Mammary microvascular endothelial cell (primary cell): Measurements from ENCODE around the gene OR10K2. TPM values are rescaled to one million over a fixed set of nuclear protein-coding genes. Genes with fewer than 3 reads are reported as not detected.

ENCODE experiments used
- total RNA-seq: library from RNA; depleted of rRNA; stranded (reverse); fragments of >200 nt; gene quantifications from 2 replicates; pipeline ENCODE4 v1.2.3, GENCODE V29; 2015

Gene OR10K2, protein sequence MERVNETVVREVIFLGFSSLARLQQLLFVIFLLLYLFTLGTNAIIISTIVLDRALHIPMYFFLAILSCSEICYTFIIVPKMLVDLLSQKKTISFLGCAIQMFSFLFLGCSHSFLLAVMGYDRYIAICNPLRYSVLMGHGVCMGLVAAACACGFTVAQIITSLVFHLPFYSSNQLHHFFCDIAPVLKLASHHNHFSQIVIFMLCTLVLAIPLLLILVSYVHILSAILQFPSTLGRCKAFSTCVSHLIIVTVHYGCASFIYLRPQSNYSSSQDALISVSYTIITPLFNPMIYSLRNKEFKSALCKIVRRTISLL
- not detected in 2 replicates for total RNA-seq

DNA sequence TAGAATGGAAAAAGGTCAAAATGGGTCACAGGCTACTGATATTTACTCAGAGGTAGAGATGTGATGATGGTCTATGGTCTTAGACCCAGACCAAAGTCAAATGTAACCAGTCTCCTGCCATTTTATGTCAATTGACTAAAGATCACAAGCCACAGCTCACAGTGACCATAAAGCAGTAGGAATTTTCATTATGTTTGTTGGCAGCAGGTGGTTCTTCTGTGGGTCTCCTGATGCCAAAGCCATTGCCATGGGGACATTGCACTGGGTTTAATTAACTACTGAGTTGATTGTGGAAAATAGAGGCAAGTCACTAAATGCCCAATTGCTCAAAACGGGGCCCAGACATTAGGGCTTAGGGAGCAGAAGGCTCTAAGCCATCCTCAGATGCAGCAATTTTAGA is at the start of gene OR10K2:
Gene OR10K2 (minus strand): TSS at position 101 of the 400 bp plus-strand sequence. CDS start 5,371 bp downstream, outside the sequence.

DNA sequence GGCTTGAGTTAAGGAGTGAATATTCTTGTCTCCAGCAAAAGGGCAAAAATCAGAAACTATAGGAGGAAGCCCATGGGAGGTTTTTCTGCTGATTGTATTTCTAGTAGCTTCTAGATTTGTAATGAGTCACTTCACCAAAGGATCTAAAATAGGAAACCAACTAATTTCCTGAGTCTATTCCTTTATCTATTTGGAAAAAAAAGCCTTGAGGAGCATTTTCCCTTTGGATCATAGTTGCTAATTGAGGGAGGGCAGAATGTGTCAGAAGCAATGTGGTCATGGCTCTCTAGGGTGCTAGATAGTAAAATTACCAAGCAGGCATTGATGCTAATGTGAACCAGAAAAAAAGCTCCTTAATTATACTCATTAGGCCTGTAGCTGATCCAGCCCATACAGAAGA is 45.9 kb upstream of the OR10K2 start, which contains the start of gene OR10R2:
Gene OR10R2 (plus strand): TSS at position 301 of the 400 bp plus-strand sequence. CDS start 106 bp downstream, outside the sequence.

DNA sequence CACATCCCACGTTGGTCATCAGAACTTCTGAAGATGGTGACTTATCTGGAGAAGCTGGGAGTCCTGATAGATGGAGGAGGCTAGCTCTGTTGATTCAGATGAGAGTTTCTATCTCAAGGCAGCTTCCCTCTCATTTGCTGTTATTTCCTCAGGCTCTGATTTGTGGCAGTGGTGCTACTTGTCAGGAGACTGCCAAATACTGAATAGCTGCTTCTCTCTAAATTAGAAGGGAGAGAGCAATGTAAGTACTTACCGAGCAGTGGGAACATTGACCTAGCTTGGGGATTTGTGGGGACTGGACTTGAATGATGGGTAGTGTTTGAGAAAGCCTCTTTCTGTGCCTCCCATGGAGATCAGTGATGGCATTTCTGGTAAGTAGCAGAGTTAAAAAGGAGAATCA is 35.5 kb upstream of the OR10K2 start, which contains the start of gene OR10K1:
Gene OR10K1 (plus strand): TSS at position 301 of the 400 bp plus-strand sequence. CDS start 3,728 bp downstream, outside the sequence.

DNA sequence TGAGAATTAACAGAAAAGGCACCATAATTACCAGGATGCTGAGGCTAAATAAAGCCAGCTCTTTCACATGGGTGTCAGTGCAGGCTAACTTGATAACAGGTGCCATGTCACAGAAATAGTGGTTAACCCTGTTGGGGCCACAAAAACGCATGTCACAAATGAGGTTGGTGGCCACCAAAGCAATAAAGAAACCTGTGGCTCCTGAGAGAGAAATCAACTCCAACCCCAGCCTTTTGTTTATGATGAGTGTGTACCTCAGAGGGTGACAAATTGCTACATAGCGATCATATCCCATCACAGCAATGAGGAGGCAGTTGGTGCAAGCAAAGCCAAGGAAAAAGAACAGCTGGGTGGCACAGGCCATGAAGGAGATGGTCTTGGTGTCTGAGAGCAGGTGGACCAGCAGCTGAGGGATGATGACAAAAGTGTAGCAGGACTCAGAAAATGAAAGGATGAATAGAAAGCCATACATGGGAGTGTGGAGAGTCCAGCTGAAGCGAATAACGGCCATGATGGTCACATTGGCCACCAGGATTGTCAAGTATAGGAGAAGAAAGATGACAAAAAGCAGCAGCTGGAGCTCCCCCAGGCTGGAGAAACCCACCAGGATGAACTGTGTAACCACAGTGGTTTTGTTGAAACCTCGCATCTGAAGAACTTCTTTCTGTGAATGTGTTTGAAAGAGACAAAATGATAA is 27.1 kb downstream of the OR10K2 start, which contains the start of gene OR10T2:
Gene OR10T2 (minus strand): TSS at position 649 of the 697 bp plus-strand sequence. CDS start 0 bp downstream, at position 649.

Other genes starting within 250 kb of the OR10K2 start
- gene CD1D, start 245.3 kb downstream of the OR10K2 start, total RNA-seq = not detected in 2 replicates
- gene CD1A, start 171.8 kb downstream of the OR10K2 start, total RNA-seq = not detected in 2 replicates
- not detected in 2 replicates for gene CD1C, start 136.3 kb downstream of the OR10K2 start, total RNA-seq
- gene CD1B, start 94.7 kb downstream of the OR10K2 start, total RNA-seq = not detected in 2 replicates
- gene CD1E, start 72.3 kb downstream of the OR10K2 start, total RNA-seq = not detected in 2 replicates
- not detected in 2 replicates for gene OR10T2, start 26.8 kb downstream of the OR10K2 start, total RNA-seq
- gene OR10K1, start 35.6 kb upstream of the OR10K2 start, total RNA-seq = not detected in 2 replicates
- not detected in 2 replicates for gene OR10R2, start 46.0 kb upstream of the OR10K2 start, total RNA-seq
- gene OR6Y1, start 128.2 kb upstream of the OR10K2 start, total RNA-seq = not detected in 2 replicates
- not detected in 2 replicates for gene OR6P1, start 144.3 kb upstream of the OR10K2 start, total RNA-seq
- gene OR10X1, start 153.7 kb upstream of the OR10K2 start, total RNA-seq = not detected in 2 replicates
- not detected in 2 replicates for gene OR10Z1, start 179.0 kb upstream of the OR10K2 start, total RNA-seq